ENCODE results near the gene CCDC74B.
"Not testable (repeated sequence)": the region's sequence is repeated elsewhere in the genome, so short reads cannot be mapped to it uniquely, and the experiment has no call there.

The CCDC74B gene

GRCh38 chr2:130102597-130103363 lies 42.1 kb downstream of the CCDC74B start:
- DNase-seq (ENCODE audit: low read depth): not testable (repeated sequence)
